ENCODE measurements around the gene MAX.

DNA sequence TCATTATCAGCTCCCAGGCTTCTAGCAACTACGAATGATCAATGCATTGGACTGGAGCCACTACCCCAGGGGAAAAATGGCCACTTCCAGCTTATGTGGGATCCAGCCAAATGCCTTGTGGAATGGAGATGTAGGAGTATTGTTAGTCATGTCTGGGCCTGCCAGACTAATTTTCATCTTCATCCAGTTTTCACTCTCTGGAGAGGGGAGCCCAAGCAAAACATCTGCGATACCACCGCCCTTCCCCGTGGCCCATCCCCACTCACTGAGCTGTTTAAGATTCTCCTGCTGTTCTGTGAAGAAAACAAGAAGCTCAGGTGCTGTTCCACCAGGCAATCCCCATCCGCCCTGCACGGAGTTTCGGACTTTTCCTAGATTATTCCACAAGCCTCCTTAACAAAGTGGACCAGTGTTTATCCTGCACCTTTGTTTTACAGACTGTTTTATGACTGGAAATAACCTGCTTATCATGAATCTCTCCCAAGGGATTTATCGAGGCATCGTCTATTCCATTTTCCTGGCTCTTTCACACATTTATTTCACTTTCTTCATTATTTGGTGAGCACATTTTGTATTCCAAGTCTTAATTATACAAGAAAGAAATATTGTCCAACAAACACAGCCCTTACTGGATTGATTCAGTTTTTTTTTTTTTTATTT lies 35.5 kb upstream of the MAX start:
- TF ChIP-seq, protein P1, sequence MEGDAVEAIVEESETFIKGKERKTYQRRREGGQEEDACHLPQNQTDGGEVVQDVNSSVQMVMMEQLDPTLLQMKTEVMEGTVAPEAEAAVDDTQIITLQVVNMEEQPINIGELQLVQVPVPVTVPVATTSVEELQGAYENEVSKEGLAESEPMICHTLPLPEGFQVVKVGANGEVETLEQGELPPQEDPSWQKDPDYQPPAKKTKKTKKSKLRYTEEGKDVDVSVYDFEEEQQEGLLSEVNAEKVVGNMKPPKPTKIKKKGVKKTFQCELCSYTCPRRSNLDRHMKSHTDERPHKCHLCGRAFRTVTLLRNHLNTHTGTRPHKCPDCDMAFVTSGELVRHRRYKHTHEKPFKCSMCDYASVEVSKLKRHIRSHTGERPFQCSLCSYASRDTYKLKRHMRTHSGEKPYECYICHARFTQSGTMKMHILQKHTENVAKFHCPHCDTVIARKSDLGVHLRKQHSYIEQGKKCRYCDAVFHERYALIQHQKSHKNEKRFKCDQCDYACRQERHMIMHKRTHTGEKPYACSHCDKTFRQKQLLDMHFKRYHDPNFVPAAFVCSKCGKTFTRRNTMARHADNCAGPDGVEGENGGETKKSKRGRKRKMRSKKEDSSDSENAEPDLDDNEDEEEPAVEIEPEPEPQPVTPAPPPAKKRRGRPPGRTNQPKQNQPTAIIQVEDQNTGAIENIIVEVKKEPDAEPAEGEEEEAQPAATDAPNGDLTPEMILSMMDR (IDR thresholded peaks at IDR 0.05): no peak
- no peak for TF ChIP-seq POLR2AphosphoS5 (IDR thresholded peaks at IDR 0.05)

Measured in stomach (tissue), 4 donors.